ENCODE measurements around the gene PTGR3. TPM values are rescaled to one million over a fixed set of nuclear protein-coding genes. Genes with fewer than 3 reads are reported as not detected.

The PTGR3 gene
- total and polyA plus RNA-seq, 2 experiments from 2014 or later = 17.4 to 21.1 TPM

DNA sequence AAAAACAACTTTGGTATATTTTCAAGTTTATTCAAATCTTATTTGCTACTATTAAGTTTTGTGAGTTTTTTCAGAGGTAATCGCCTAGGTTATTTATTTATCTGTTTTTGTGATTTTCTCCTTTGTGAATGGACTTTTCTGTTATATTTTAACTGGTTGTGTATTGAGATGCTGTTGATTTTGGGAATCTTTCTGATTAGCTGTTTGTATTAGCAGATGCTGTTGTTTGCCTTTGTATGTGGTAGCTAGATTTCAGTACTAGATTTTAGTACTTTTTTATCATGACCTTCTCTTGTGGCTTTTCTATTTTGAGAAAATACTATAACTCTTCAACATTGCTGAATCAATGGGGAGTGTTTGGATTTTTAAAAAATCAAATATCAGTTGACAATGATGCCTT is 44.1 kb upstream of the PTGR3 start:
- H3K27ac ChIP-seq = no peak overlapping the region
- TF ChIP-seq, protein P1, sequence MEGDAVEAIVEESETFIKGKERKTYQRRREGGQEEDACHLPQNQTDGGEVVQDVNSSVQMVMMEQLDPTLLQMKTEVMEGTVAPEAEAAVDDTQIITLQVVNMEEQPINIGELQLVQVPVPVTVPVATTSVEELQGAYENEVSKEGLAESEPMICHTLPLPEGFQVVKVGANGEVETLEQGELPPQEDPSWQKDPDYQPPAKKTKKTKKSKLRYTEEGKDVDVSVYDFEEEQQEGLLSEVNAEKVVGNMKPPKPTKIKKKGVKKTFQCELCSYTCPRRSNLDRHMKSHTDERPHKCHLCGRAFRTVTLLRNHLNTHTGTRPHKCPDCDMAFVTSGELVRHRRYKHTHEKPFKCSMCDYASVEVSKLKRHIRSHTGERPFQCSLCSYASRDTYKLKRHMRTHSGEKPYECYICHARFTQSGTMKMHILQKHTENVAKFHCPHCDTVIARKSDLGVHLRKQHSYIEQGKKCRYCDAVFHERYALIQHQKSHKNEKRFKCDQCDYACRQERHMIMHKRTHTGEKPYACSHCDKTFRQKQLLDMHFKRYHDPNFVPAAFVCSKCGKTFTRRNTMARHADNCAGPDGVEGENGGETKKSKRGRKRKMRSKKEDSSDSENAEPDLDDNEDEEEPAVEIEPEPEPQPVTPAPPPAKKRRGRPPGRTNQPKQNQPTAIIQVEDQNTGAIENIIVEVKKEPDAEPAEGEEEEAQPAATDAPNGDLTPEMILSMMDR (IDR thresholded peaks at IDR 0.05; ENCODE audit: low read depth, low read length) = no peak

DNA sequence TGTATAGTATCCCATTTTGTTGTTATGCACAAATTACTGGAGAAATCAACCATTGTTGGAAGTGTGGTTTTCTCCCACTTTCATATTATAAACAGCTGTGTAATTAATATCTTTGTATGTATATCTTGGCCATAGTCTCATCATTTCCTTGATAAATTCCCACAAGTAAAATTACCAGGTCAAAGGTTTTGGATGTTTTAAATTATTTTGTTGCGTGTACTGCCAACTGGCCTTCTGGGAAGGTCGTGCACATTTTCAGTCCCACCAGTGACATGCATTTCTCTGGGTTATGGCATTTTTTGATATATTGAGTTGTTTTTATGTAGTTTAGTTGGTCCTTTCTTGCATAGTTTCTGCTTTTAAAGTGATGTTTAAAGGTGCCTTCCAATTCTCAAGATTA is 43.2 kb upstream of the PTGR3 start:
- H3K27me3 ChIP-seq = no peaks in the 10 kb centered on the region
- no peak overlapping the region for H3K27ac ChIP-seq
- no peak for DNase-seq (ENCODE audit: low read depth in 1 of 2, low spot score in 1 of 2)
- TF ChIP-seq, protein P1 (IDR thresholded peaks at IDR 0.05; ENCODE audit: low read depth, low read length) = no peak
- peaks cover 6% of the 10 kb centered on the region for H3K4me1 ChIP-seq (ENCODE audit: low read depth)
- no peak overlapping the region for H3K4me3 ChIP-seq
- H3K36me3 ChIP-seq = no peaks in the 10 kb centered on the region
- no peaks in the 10 kb centered on the region for H3K9me3 ChIP-seq (ENCODE audit: low read depth)

More for the DNA sequence above, 44.1 kb upstream of the PTGR3 start:
- no peaks in the 10 kb centered on the region for H3K4me1 ChIP-seq (ENCODE audit: low read depth)
- H3K4me3 ChIP-seq = no peak overlapping the region
- H3K27me3 ChIP-seq = no peaks in the 10 kb centered on the region
- H3K36me3 ChIP-seq = no peaks in the 10 kb centered on the region
- H3K9me3 ChIP-seq (ENCODE audit: low read depth) = no peaks in the 10 kb centered on the region
- no peak for DNase-seq (ENCODE audit: low read depth in 1 of 2, low spot score in 1 of 2)

DNA sequence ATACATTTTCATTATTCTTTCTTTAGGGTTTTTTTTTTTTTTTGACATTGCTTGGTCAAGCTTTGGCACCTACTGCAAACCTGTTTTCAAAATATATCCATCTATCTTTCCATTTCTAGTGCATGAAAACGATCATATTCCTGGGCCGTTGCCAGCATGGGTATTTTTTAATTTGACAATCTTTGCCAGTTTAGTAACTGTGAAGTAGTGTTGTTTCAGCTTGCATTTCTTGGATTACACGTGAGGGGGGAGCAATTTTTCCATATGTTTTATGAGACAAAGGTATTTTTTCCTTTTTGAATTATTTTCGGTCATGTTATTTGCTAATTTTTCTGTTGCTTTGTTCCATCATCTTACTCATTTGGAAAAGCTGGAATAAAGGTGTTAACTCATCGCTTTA is 42.5 kb upstream of the PTGR3 start:
- TF ChIP-seq, protein P1 (IDR thresholded peaks at IDR 0.05; ENCODE audit: low read depth, low read length) = no peak
- H3K9me3 ChIP-seq (ENCODE audit: low read depth) = no peaks in the 10 kb centered on the region
- no peaks in the 10 kb centered on the region for H3K36me3 ChIP-seq
- no peak overlapping the region for H3K27ac ChIP-seq
- peaks cover 6% of the 10 kb centered on the region for H3K4me1 ChIP-seq (ENCODE audit: low read depth)
- no peaks in the 10 kb centered on the region for H3K27me3 ChIP-seq
- DNase-seq (ENCODE audit: low read depth in 1 of 2, low spot score in 1 of 2) = no peak
- no peak overlapping the region for H3K4me3 ChIP-seq

DNA sequence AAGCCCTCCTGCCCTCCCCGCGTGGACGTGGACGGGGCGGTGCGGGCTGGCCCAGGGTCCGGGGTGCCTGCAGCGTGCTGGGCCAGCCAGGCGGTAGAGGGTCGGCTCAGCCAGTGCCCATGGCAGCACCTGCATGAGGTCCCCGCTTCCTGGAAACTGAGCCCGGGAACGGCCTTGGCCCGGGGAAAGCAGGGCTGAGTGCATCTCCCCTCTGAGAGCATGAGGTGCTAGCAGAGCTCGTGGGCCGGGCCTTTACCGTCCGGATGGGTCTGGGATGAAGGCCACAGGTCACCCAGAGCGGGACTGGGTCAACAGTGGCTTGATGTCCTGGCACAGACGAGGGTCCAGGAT is 41.5 kb upstream of the PTGR3 start:
- Histone ChIP-seq H3K27ac (no peak overlapping the region), H3K4me1 (ENCODE audit: low read depth) (peaks cover 6% of the 10 kb centered on the region), H3K27me3 (no peaks in the 10 kb centered on the region), H3K4me3 (no peak overlapping the region), H3K36me3 (no peaks in the 10 kb centered on the region), H3K9me3 (ENCODE audit: low read depth) (no peaks in the 10 kb centered on the region)
- no peak for DNase-seq (ENCODE audit: low read depth in 1 of 2, low spot score in 1 of 2)
- TF ChIP-seq, protein P1 (IDR thresholded peaks at IDR 0.05; ENCODE audit: low read depth, low read length) = no peak

DNA sequence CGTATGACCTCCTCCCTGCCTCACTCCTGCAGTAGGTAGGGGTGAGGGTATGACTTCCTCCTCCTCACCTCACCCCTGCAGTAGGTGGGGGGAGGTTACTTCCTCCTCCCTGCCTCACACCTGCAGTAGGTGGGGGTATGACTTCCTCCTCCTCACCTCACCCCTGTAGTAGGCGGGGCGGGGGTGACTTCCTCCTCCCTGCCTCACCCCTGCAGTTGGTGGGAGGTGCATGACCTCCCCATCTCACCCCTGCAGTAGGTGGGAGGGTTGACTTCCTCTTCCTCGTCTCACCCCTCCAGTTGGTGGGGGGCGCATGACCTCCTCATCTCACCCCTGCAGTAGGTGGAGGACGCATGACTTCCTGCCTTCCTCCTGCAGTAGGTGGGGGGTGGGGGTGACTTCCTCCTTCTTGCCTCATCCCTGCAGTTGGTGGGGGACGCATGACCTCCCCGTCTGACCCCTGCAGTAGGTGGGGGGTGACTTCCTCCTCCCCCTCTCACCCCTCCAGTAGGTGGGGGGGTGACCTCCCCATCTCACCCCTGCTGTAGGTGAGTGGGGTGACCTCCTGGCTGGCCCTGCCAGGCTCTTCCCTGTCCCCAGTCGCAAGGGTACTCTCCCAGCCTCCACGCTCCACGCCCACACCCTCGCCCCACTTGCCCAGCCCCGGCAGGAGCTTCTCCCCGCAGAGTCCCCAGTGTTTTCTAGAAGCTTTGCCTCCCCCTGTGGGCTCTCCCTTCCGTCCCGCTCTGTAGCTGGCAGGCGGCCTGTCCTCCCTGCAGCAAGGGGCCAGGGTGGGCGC is 40.9 kb upstream of the PTGR3 start:
- TF ChIP-seq, protein P1 (IDR thresholded peaks at IDR 0.05; ENCODE audit: low read depth, low read length) = no peak
- H3K27me3 ChIP-seq = no peaks in the 10 kb centered on the region

More for the DNA sequence above, 40.9 kb upstream of the PTGR3 start:
- Histone ChIP-seq H3K36me3 (no peaks in the 10 kb centered on the region), H3K27ac (no peak overlapping the region), H3K9me3 (ENCODE audit: low read depth) (no peaks in the 10 kb centered on the region), H3K4me3 (no peak overlapping the region), H3K4me1 (ENCODE audit: low read depth) (peaks cover 9% of the 10 kb centered on the region)
- no peak for DNase-seq (ENCODE audit: low read depth in 1 of 2, low spot score in 1 of 2)
